Common myeloid progenitor, CD34-positive (primary cell): ENCODE results near the gene SCGB1D1.

ENCODE experiments used
- CTCF ChIA-PET: fragments of 350-600 bp; sonication (Branson Sonifier 250); formaldehyde crosslinking; loops from one replicate; lab custom pipeline; 2021; ENCODE audit warnings: antibody characterized with exemption; lab: Charles Lee
- POLR2A ChIA-PET: fragments of 350-600 bp; sonication (Branson Sonifier 250); formaldehyde crosslinking; loops from one replicate; lab custom pipeline; 2021; ENCODE audit warnings: antibody characterized with exemption; lab: Charles Lee
- DNase-seq, 3 donors: peaks; one replicate each; pipeline versions ENCODE4 v3.0.0 to v3.0.0-alpha.2; 2013
- H3K27ac ChIP-seq, 2 experiments: 1 replicate in 1 of 2; 2 replicates in 1 of 2; pipeline ENCODE4 v1.7.0; 2013; ENCODE audit warnings: inconsistent platforms in 2 of 2, low read length in 2 of 2, mild to moderate bottlenecking in 2 of 2, low read depth in 1 of 2, moderate library complexity in 1 of 2; ENCODE audit not compliant: severe bottlenecking in 2 of 2, insufficient read depth in 1 of 2, poor library complexity in 1 of 2
- H3K27me3 ChIP-seq, 5 experiments: replicated peaks in 2 of 5; 1 replicate in 3 of 5; 2 replicates in 2 of 5; pipeline versions ENCODE4 v1.6.1 to v1.7.0; 2013; ENCODE audit warnings: low read length in 4 of 5, mild to moderate bottlenecking in 2 of 5, moderate library complexity in 2 of 5, inconsistent platforms in 1 of 5; ENCODE audit not compliant: insufficient read depth in 5 of 5, control insufficient read depth in 4 of 5
- H3K36me3 ChIP-seq, 4 experiments: 1 replicate in 2 of 4; 2 replicates in 2 of 4; pipeline versions ENCODE4 v1.6.1 to v1.7.0; 2013; ENCODE audit warnings: low read length in 3 of 4, control low read depth in 1 of 4, mild to moderate bottlenecking in 1 of 4; ENCODE audit not compliant: control insufficient read depth in 4 of 4, insufficient read depth in 4 of 4
- H3K4me1 ChIP-seq, 4 experiments: 1 replicate in 3 of 4; 2 replicates in 1 of 4; pipeline versions ENCODE4 v1.6.1 to v1.7.1; 2013; ENCODE audit warnings: low read length in 3 of 4, mild to moderate bottlenecking in 3 of 4, control low read depth in 1 of 4, inconsistent platforms in 1 of 4, moderate library complexity in 1 of 4; ENCODE audit not compliant: control insufficient read depth in 4 of 4, insufficient read depth in 4 of 4; ENCODE audit errors: control extremely low read depth in 1 of 4
- H3K4me3 ChIP-seq, 7 experiments: 1 replicate in 4 of 7; 2 replicates in 3 of 7; pipeline versions ENCODE4 v1.5.1 to v1.7.0; 2013; ENCODE audit warnings: mild to moderate bottlenecking in 7 of 7, low read length in 6 of 7, moderate library complexity in 6 of 7, inconsistent platforms in 2 of 7, low read depth in 2 of 7, control low read depth in 1 of 7; ENCODE audit not compliant: insufficient read depth in 4 of 7, control insufficient read depth in 1 of 7; ENCODE audit errors: extremely low read depth in 1 of 7
- H3K9me3 ChIP-seq, 5 experiments: 1 replicate in 4 of 5; 2 replicates in 1 of 5; pipeline versions ENCODE4 v1.6.1 to v1.7.1; 2013; ENCODE audit warnings: low read length in 4 of 5, mild to moderate bottlenecking in 2 of 5, inconsistent platforms in 1 of 5, low read depth in 1 of 5, moderate library complexity in 1 of 5; ENCODE audit not compliant: control insufficient read depth in 4 of 5, insufficient read depth in 2 of 5; ENCODE audit errors: control extremely low read depth in 1 of 5
- WGBS: methylation state at CpG from one replicate; pipeline ENCODE4 v1.1.5; 2013; ENCODE audit not compliant: insufficient coverage; 5-methylcytosine and 5-hydroxymethylcytosine counted together

The SCGB1D1 gene

GRCh38 chr11:62166371-62166770 is 23.6 kb upstream of the SCGB1D1 start:
- no peak for DNase-seq
- H3K9me3 ChIP-seq, result no peaks in the 10 kb centered on the region
- WGBS, result 93% methylated on average over 10 of the region's 10 CpGs
- CTCF ChIA-PET, result interaction anchor here (0.6 to 1.1 kb wide), 3 partner anchors 11 to 80 kb away, joined by 3 to 4 read pairs (median 3); no protein-coding TSS in a partner anchor
- POLR2A ChIA-PET, result no interaction called here
- H3K4me3 ChIP-seq, result no peak overlapping the region
- H3K27ac ChIP-seq, result no peak overlapping the region
- H3K27me3 ChIP-seq, result peaks cover 0 to 4% (median 2%) of the 10 kb centered on the region in 5 experiments
- H3K4me1 ChIP-seq, result peaks cover 0 to under 1% (median 0%) of the 10 kb centered on the region in 4 experiments
- H3K36me3 ChIP-seq, result no peaks in the 10 kb centered on the region

GRCh38 chr11:62169448-62169847 is 20.6 kb upstream of the SCGB1D1 start:
- Histone ChIP-seq H3K4me3 (no peak overlapping the region), H3K27me3 (peaks cover 2 to 23% (median 4%) of the 10 kb centered on the region in 5 experiments), H3K9me3 (no peaks in the 10 kb centered on the region), H3K4me1 (peaks cover 0 to 3% (median 0%) of the 10 kb centered on the region in 4 experiments), H3K27ac (no peak overlapping the region), H3K36me3 (no peaks in the 10 kb centered on the region)
- CTCF ChIA-PET, result interaction anchor here (0.7 to 1.9 kb wide), 2 partner anchors 18 to 38 kb away, joined by 3 to 6 read pairs; no protein-coding TSS in a partner anchor
- POLR2A ChIA-PET, result no interaction called here
- DNase-seq, result no peak
- 98% methylated on average over 10 of the region's 10 CpGs for WGBS

GRCh38 chr11:62169935-62170334 is 20.1 kb upstream of the SCGB1D1 start:
- peaks cover 0 to 3% (median 0%) of the 10 kb centered on the region in 4 experiments for H3K4me1 ChIP-seq
- POLR2A ChIA-PET, result no interaction called here
- H3K9me3 ChIP-seq, result no peaks in the 10 kb centered on the region
- H3K27ac ChIP-seq, result no peak overlapping the region
- WGBS, result no CpG with 5 or more reads among the region's 1 CpG
- no peaks in the 10 kb centered on the region for H3K36me3 ChIP-seq
- no peak for DNase-seq
- peaks cover 2 to 23% (median 5%) of the 10 kb centered on the region in 5 experiments for H3K27me3 ChIP-seq
- no peak overlapping the region for H3K4me3 ChIP-seq
- CTCF ChIA-PET, result interaction anchor here (0.6 to 3.0 kb wide), 4 partner anchors 15 to 174 kb away, joined by 3 to 13 read pairs (median 4); no protein-coding TSS in a partner anchor

GRCh38 chr11:62171261-62171723 is 18.7 kb upstream of the SCGB1D1 start:
- Histone ChIP-seq H3K36me3 (no peaks in the 10 kb centered on the region), H3K27me3 (peaks cover 2 to 23% (median 5%) of the 10 kb centered on the region in 5 experiments), H3K9me3 (no peaks in the 10 kb centered on the region), H3K27ac (no peak overlapping the region), H3K4me3 (peak overlapping the region in 3 of 7 experiments; percentile 1 to 22 (median 16)), H3K4me1 (peaks cover 0 to 3% (median 0%) of the 10 kb centered on the region in 4 experiments)
- POLR2A ChIA-PET, result no interaction called here
- DNase-seq, result peak; percentile 90 to 96 (median 94)
- 7% methylated on average over 10 of the region's 14 CpGs for WGBS
- CTCF ChIA-PET, result interaction anchor here (0.6 to 3.0 kb wide), 14 partner anchors 13 to 301 kb away, joined by 3 to 13 read pairs (median 3); partner anchors contain the start of gene SCGB1D2

GRCh38 chr11:62172294-62172693 is 17.7 kb upstream of the SCGB1D1 start:
- 75% methylated on average over 7 of the region's 7 CpGs for WGBS
- peaks cover 2 to 26% (median 5%) of the 10 kb centered on the region in 5 experiments for H3K27me3 ChIP-seq
- POLR2A ChIA-PET, result no interaction called here

GRCh38 chr11:62176766-62177165 is 13.2 kb upstream of the SCGB1D1 start:
- 100% methylated on average over 1 of the region's 3 CpGs for WGBS
- no peak for DNase-seq
- no peak overlapping the region for H3K4me3 ChIP-seq
- POLR2A ChIA-PET, result no interaction called here
- no peaks in the 10 kb centered on the region for H3K9me3 ChIP-seq
- H3K4me1 ChIP-seq, result no peaks in the 10 kb centered on the region
- no peak overlapping the region for H3K27ac ChIP-seq
- H3K36me3 ChIP-seq, result no peaks in the 10 kb centered on the region
- H3K27me3 ChIP-seq, result peaks cover 0 to 27% (median 4%) of the 10 kb centered on the region in 5 experiments
- CTCF ChIA-PET, result no interaction called here

More at GRCh38 chr11:62172294-62172693, 17.7 kb upstream of the SCGB1D1 start:
- Histone ChIP-seq H3K4me3 (no peak overlapping the region), H3K27ac (no peak overlapping the region), H3K36me3 (no peaks in the 10 kb centered on the region), H3K4me1 (peaks cover 0 to 3% (median 0%) of the 10 kb centered on the region in 4 experiments), H3K9me3 (no peaks in the 10 kb centered on the region)
- no peak for DNase-seq
- CTCF ChIA-PET, result interaction anchor here (0.8 to 3.0 kb wide), 9 partner anchors 12 to 138 kb away, joined by 3 to 13 read pairs (median 3); no protein-coding TSS in a partner anchor

- H3K27ac ChIP-seq, result no peak overlapping the region
- H3K9me3 ChIP-seq, result peaks cover 0 to 6% (median 0%) of the 10 kb centered on the region in 5 experiments
- no peaks in the 10 kb centered on the region for H3K4me1 ChIP-seq
- DNase-seq, result no peak
- H3K36me3 ChIP-seq, result no peaks in the 10 kb centered on the region
- ChIA-PET CTCF (no interaction called here), POLR2A (no interaction called here)
- WGBS, result 100% methylated on average over 3 of the region's 5 CpGs
- no peak overlapping the region for H3K4me3 ChIP-seq
- peaks cover 0 to 9% (median 0%) of the 10 kb centered on the region in 5 experiments for H3K27me3 ChIP-seq
Measured at GRCh38 chr11:62179995-62180394, 10.0 kb upstream of the SCGB1D1 start.
